Mammary epithelial cell (primary cell): Measurements from ENCODE around the gene KLHDC8B.

ENCODE experiments used
- CTCF ChIP-seq, 2 donors: IDR thresholded peaks in 1 of 2; conservative IDR thresholded peaks in 1 of 2; 2 replicates each; pipeline ENCODE4 v1.5.1; 2011 to 2012; ENCODE audit warnings: inconsistent platforms in 2 of 2, low read length in 2 of 2, mild to moderate bottlenecking in 2 of 2, control low read depth in 1 of 2, low read depth in 1 of 2; ENCODE audit not compliant: insufficient read depth in 1 of 2; ENCODE audit errors: extremely low read depth in 1 of 2
- EZH2 ChIP-seq: IDR thresholded peaks from 2 replicates; pipeline ENCODE4 v1.6.1; 2012; ENCODE audit warnings: low read length, inconsistent platforms, borderline replicate concordance

- no peak for TF ChIP-seq CTCF (conservative IDR thresholded peaks at IDR 0.05 in 1 of 2, IDR thresholded peaks at IDR 0.05 in 1 of 2; ENCODE audit: extremely low read depth in 1 of 2, insufficient read depth in 1 of 2, low read depth in 1 of 2, low read length in 2 of 2)
- TF ChIP-seq EZH2, result no peak
Measured at GRCh38 chr3:49122022-49122421, 49.4 kb upstream of the KLHDC8B start.
